HG03521 (cell line): Measurements from ENCODE around the gene SPDYE3.

ENCODE experiments used
- ATAC-seq: cut with Tn5 transposase; IDR thresholded peaks from one replicate; pipeline ENCODE4 v1.9.1; 2021; ENCODE audit warnings: mild to moderate bottlenecking, moderate library complexity; ENCODE audit not compliant: unreplicated experiment

Gene SPDYE3

GRCh38 chr7:100369105-100369504, 61.6 kb downstream of the SPDYE3 start:
- ATAC-seq, result peak; percentile 59

GRCh38 chr7:100370303-100370702, 62.8 kb downstream of the SPDYE3 start:
- no peak for ATAC-seq

- ATAC-seq, result no peak
These were observed 63.2 kb downstream of the SPDYE3 start for GRCh38 chr7:100370746-100371145.

DNA sequence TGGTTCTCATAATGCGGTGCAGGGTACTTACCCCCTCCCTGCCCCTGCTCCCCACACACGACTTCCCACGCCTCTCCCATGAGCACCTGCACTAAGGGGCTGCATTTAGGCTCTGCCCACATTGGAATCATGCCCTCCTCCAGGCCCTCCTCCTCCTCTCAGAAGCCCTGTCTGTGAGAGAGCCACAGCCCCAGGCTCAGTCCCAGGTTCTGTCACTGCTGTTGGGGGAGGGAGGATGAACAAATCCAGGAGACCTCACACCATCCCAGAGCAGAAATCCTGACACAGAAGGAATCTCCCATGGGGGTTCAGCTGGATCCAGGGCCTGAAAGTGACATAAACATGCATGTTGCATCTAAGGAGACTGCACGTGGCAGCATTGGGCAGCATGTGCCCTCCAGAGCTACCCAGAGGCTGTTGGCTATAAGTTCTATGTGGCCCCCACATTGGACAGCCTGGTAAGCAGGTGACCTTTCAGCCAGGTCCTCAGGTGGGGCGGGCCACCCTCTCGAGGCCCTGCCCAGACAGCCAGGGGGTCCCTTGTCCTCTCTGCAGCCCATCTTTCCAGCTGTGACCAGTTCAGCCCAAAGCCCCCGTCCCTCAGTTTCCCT, 64.2 kb downstream of the SPDYE3 start:
- ATAC-seq, result no peak
